Vagina (tissue), 2 donors: ENCODE results near the gene GRAMD1B.

Source experiments
- POLR2A ChIP-seq, 2 donors: fragments of 450-650 bp; IDR thresholded peaks; one replicate each; pipeline ENCODE4 v1.6.1; 2017; ENCODE audit warnings: antibody characterized with exemption in 2 of 2, mild to moderate bottlenecking in 2 of 2, moderate library complexity in 2 of 2
- TF ChIP-seq, protein P1 (sequence below), 3 experiments: fragments of 450-650 bp in 2 of 3; fragments of 200-600 bp in 1 of 3; sonication (generic) in 1 of 3; IDR thresholded peaks; one replicate each; pipeline ENCODE4 v1.5.1; 2017 to 2019; ENCODE audit warnings: antibody characterized with exemption in 3 of 3, mild to moderate bottlenecking in 2 of 3, moderate library complexity in 2 of 3

DNA sequence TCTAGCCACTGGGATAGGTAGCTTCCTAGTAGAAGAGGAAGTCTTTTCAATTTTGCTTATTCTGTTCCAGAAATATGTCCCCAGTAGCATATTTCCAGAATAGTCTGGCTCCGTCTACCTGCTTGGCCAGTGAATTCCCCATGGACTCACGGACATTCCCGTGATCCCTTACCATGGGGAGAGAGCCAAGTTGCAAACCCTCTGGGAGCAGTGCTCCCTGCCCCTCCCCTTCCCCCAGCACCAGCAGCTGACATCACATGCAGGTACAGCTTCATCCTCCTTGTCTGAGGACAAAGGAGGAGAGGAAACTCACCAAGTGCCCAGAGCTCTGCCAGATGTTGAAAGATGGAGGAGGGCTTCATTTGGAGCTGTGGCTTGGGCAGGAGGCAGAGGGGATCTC is 61.2 kb downstream of the GRAMD1B start:
- TF ChIP-seq, protein P1, sequence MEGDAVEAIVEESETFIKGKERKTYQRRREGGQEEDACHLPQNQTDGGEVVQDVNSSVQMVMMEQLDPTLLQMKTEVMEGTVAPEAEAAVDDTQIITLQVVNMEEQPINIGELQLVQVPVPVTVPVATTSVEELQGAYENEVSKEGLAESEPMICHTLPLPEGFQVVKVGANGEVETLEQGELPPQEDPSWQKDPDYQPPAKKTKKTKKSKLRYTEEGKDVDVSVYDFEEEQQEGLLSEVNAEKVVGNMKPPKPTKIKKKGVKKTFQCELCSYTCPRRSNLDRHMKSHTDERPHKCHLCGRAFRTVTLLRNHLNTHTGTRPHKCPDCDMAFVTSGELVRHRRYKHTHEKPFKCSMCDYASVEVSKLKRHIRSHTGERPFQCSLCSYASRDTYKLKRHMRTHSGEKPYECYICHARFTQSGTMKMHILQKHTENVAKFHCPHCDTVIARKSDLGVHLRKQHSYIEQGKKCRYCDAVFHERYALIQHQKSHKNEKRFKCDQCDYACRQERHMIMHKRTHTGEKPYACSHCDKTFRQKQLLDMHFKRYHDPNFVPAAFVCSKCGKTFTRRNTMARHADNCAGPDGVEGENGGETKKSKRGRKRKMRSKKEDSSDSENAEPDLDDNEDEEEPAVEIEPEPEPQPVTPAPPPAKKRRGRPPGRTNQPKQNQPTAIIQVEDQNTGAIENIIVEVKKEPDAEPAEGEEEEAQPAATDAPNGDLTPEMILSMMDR (IDR thresholded peaks at IDR 0.05) = no peak
- TF ChIP-seq POLR2A (IDR thresholded peaks at IDR 0.05) = no peak
